Measurements from ENCODE around the gene C19orf12.

C19orf12 gene

DNA sequence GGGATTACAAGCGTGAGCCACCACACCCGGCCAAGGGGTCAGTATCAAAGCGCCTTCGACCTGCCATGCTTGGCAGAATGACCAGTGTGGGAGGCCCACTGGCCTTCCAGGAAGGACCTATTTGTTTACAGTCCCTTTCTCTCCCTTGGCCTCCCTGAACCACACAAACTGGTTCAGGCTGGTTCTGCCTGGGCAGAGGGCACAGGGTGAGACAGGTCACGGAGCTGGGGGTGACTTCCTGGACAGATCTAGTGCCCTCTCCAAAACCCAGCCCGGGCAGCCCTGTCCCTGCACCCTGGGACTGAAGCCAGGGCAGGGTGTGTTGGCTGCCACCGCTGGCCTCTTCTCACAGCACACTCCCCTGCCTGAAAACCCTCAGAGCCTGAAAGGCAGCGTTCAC, 38.5 kb downstream of the C19orf12 start:
- Histone ChIP-seq H4K20me1 (ENCODE audit: insufficient read depth, low read length) (no peaks in the 10 kb centered on the region), H3K4me2 (ENCODE audit: low read depth, low read length) (no peak overlapping the region), H3K4me1 (ENCODE audit: low read length) (no peaks in the 10 kb centered on the region), H3K4me3 (ENCODE audit: low read length) (no peak overlapping the region), H3K79me2 (ENCODE audit: low read length) (no peaks in the 10 kb centered on the region), H3K9me2 (replicated peaks; ENCODE audit: insufficient read depth, low read length) (no peaks in the 10 kb centered on the region), H3K36me3 (replicated peaks; ENCODE audit: insufficient read depth, low read length) (no peaks in the 10 kb centered on the region), H3F3A (ENCODE audit: insufficient read depth, low read length) (no peaks in the 10 kb centered on the region), H3K27me3 (replicated peaks; ENCODE audit: insufficient read depth, low read length) (0 out of 2 replicates have a peak, but pooled peaks cover 3% of the 10 kb centered on the region), H3K27ac (ENCODE audit: low read length) (no peak overlapping the region), H3K9me3 (replicated peaks; ENCODE audit: insufficient read depth, low read length) (no peaks in the 10 kb centered on the region), H2AFZ (ENCODE audit: low read length) (no peak overlapping the region), H3K9ac (ENCODE audit: low read length) (no peak overlapping the region)
- TF ChIP-seq EZH2 (optimal IDR thresholded peaks at IDR 0.05; ENCODE audit: low read depth, low read length) (no peak), EZH2phosphoT487 (IDR thresholded peaks at IDR 0.05; ENCODE audit: low read length) (no peak)
- TF ChIP-seq, protein P1, sequence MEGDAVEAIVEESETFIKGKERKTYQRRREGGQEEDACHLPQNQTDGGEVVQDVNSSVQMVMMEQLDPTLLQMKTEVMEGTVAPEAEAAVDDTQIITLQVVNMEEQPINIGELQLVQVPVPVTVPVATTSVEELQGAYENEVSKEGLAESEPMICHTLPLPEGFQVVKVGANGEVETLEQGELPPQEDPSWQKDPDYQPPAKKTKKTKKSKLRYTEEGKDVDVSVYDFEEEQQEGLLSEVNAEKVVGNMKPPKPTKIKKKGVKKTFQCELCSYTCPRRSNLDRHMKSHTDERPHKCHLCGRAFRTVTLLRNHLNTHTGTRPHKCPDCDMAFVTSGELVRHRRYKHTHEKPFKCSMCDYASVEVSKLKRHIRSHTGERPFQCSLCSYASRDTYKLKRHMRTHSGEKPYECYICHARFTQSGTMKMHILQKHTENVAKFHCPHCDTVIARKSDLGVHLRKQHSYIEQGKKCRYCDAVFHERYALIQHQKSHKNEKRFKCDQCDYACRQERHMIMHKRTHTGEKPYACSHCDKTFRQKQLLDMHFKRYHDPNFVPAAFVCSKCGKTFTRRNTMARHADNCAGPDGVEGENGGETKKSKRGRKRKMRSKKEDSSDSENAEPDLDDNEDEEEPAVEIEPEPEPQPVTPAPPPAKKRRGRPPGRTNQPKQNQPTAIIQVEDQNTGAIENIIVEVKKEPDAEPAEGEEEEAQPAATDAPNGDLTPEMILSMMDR (IDR thresholded peaks at IDR 0.05; ENCODE audit: low read length) = no peak
- no peak for DNase-seq

DNA sequence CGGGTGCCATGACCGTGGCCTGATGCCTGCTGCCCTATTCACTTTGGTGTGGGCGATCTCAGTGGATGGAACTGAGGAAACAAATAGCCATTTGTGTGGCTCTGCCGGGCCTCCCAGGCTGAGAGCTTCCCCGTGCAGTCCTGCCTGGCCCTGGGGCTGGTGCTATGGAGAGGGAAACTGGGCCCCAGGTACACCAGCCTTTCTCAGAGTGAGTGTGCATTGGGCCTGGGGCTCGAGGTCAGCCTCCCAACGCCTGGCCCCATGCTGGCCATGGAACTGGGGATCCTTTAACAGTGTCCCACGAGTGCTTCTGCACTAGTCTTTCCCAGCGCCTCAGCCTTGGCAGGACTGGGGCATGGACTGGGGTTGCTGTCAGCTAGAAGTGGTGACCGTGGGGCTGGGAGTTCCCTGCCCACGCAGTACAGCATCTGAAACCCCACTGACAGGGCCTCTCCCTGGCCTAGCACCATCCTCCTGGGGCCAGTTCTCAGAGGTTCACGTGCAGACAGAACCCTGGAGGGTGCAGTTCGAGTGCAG, 39.3 kb downstream of the C19orf12 start:
- H2AFZ ChIP-seq (ENCODE audit: low read length) = no peak overlapping the region
- no peaks in the 10 kb centered on the region for H3K79me2 ChIP-seq (ENCODE audit: low read length)
- no peak for DNase-seq
- H3K36me3 ChIP-seq (replicated peaks; ENCODE audit: insufficient read depth, low read length) = no peaks in the 10 kb centered on the region
- no peaks in the 10 kb centered on the region for H3K9me2 ChIP-seq (replicated peaks; ENCODE audit: insufficient read depth, low read length)
- TF ChIP-seq, protein P1 (IDR thresholded peaks at IDR 0.05; ENCODE audit: low read length) = no peak
- TF ChIP-seq EZH2phosphoT487 (IDR thresholded peaks at IDR 0.05; ENCODE audit: low read length) (no peak), EZH2 (optimal IDR thresholded peaks at IDR 0.05; ENCODE audit: low read depth, low read length) (no peak)
- H3K27ac ChIP-seq (ENCODE audit: low read length) = no peak overlapping the region
- no peaks in the 10 kb centered on the region for H4K20me1 ChIP-seq (ENCODE audit: insufficient read depth, low read length)
- no peaks in the 10 kb centered on the region for H3K27me3 ChIP-seq (replicated peaks; ENCODE audit: insufficient read depth, low read length)
- H3K9me3 ChIP-seq (replicated peaks; ENCODE audit: insufficient read depth, low read length) = no peaks in the 10 kb centered on the region
- H3K4me1 ChIP-seq (ENCODE audit: low read length) = no peaks in the 10 kb centered on the region
- H3F3A ChIP-seq (ENCODE audit: insufficient read depth, low read length) = no peaks in the 10 kb centered on the region
- H3K4me3 ChIP-seq (ENCODE audit: low read length) = no peak overlapping the region
- H3K4me2 ChIP-seq (ENCODE audit: low read depth, low read length) = no peak overlapping the region
- H3K9ac ChIP-seq (ENCODE audit: low read length) = no peak overlapping the region

DNA sequence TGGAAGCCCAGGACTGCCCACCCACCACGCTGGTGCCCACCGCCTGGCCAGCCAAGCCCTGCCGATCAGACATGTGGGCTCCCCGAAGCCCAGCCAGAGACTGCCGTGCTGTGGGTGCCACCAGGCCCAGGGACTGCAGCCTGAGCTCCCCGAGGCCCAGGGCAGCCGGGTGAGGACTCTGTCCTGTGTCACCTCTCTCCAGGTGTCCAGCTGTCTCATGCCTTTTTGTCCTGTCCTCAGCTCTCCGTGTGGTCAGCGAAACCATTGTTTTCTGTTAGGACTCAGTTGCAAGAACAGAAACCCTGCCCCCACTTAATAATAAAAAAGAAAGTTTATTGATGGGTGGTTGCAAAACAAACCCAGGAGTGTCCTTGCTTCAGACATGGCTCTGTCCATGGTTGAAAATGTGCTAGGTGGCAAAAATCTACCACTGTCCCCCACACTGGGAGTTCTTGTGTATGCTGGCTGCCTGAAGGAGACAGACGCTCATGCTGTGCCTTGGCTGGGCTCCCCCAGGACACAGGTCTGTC, 39.9 kb downstream of the C19orf12 start:
- no peaks in the 10 kb centered on the region for H3K27me3 ChIP-seq (replicated peaks; ENCODE audit: insufficient read depth, low read length)
- no peaks in the 10 kb centered on the region for H3K79me2 ChIP-seq (ENCODE audit: low read length)
- no peak overlapping the region for H3K4me3 ChIP-seq (ENCODE audit: low read length)
- H2AFZ ChIP-seq (ENCODE audit: low read length) = no peak overlapping the region
- H3K4me1 ChIP-seq (ENCODE audit: low read length) = no peaks in the 10 kb centered on the region
- H3K27ac ChIP-seq (ENCODE audit: low read length) = no peak overlapping the region
- no peak overlapping the region for H3K4me2 ChIP-seq (ENCODE audit: low read depth, low read length)
- no peaks in the 10 kb centered on the region for H3K36me3 ChIP-seq (replicated peaks; ENCODE audit: insufficient read depth, low read length)
- H3K9ac ChIP-seq (ENCODE audit: low read length) = no peak overlapping the region
- no peaks in the 10 kb centered on the region for H3F3A ChIP-seq (ENCODE audit: insufficient read depth, low read length)
- no peaks in the 10 kb centered on the region for H3K9me2 ChIP-seq (replicated peaks; ENCODE audit: insufficient read depth, low read length)
- no peak for DNase-seq
- H3K9me3 ChIP-seq (replicated peaks; ENCODE audit: insufficient read depth, low read length) = no peaks in the 10 kb centered on the region
- no peaks in the 10 kb centered on the region for H4K20me1 ChIP-seq (ENCODE audit: insufficient read depth, low read length)
- TF ChIP-seq EZH2phosphoT487 (IDR thresholded peaks at IDR 0.05; ENCODE audit: low read length) = no peak
- TF ChIP-seq, protein P1 (IDR thresholded peaks at IDR 0.05; ENCODE audit: low read length) = no peak
- no peak for TF ChIP-seq EZH2 (optimal IDR thresholded peaks at IDR 0.05; ENCODE audit: low read depth, low read length)
